PC-3 (cell line): Measurements from ENCODE around the gene KCND3.

Experiments used
- CTCF ChIP-seq: fragments of 300-600 bp; sonication (generic); conservative IDR thresholded peaks from 2 replicates; pipeline ENCODE4 v1.5.1; 2017; ENCODE audit warnings: antibody characterized with exemption, low read depth, mild to moderate bottlenecking, low read length
- EZH2 ChIP-seq: fragments of 300-600 bp; sonication (generic); IDR thresholded peaks from one replicate; pipeline ENCODE4 v1.6.1; 2017; ENCODE audit warnings: antibody characterized with exemption, mild to moderate bottlenecking, low read length; ENCODE audit not compliant: unreplicated experiment

- TF ChIP-seq EZH2 (no peak), CTCF (no peak)
Observed at GRCh38 chr1:111923766-111924165, 65.7 kb downstream of the KCND3 start.
